Neural progenitor cell (in vitro differentiated cells): Measurements from ENCODE around the gene GLB1L2. TPM values are rescaled to one million over a fixed set of nuclear protein-coding genes. Genes with fewer than 3 reads are reported as not detected.

Experiments
- DNase-seq: peaks from one replicate; pipeline ENCODE4 v3.0.0-alpha.2; 2016; ENCODE audit warnings: low spot score
- H2AFZ ChIP-seq: fragments of 200-600 bp; sonication (generic); replicated peaks from 2 replicates; pipeline ENCODE4 v1.6.1; 2016; ENCODE audit warnings: antibody characterized with exemption
- H3F3A ChIP-seq: fragments of 200-600 bp; sonication (generic); 2 replicates; pipeline ENCODE4 v1.6.1; 2016; ENCODE audit warnings: antibody characterized with exemption, low read depth
- H3K27ac ChIP-seq: fragments of 200-600 bp; sonication (generic); 2 replicates; pipeline ENCODE4 v1.5.1; 2016; ENCODE audit warnings: mild to moderate bottlenecking
- H3K27me3 ChIP-seq: fragments of 200-600 bp; sonication (generic); 2 replicates; pipeline ENCODE4 v1.6.1; 2016; ENCODE audit warnings: mild to moderate bottlenecking, moderate library complexity
- H3K36me3 ChIP-seq: fragments of 200-600 bp; sonication (generic); 2 replicates; pipeline ENCODE4 v1.5.1; 2016
- H3K4me1 ChIP-seq: fragments of 200-600 bp; sonication (generic); 2 replicates; pipeline ENCODE4 v1.6.1; 2016; ENCODE audit warnings: mixed run types
- H3K4me2 ChIP-seq: fragments of 200-600 bp; sonication (generic); 2 replicates; pipeline ENCODE4 v1.6.1; 2016
- H3K4me3 ChIP-seq: fragments of 200-600 bp; sonication (generic); 2 replicates; pipeline ENCODE4 v1.5.1; 2016
- H3K79me2 ChIP-seq: fragments of 200-600 bp; sonication (generic); 2 replicates; pipeline ENCODE4 v1.6.1; 2016; ENCODE audit warnings: low read depth
- H3K9ac ChIP-seq: fragments of 200-600 bp; sonication (generic); 2 replicates; pipeline ENCODE4 v1.6.1; 2016
- H3K9me3 ChIP-seq: fragments of 200-600 bp; sonication (generic); 2 replicates; pipeline ENCODE4 v1.5.1; 2016; ENCODE audit warnings: low read depth
- H4K20me1 ChIP-seq: fragments of 200-600 bp; sonication (generic); 2 replicates; pipeline ENCODE4 v1.6.1; 2016; ENCODE audit warnings: low read depth
- H3K27ac Mint-ChIP-seq: 3 replicates; pipeline ENCODE4 v1.8.0; 2021; ENCODE audit warnings: mixed read lengths
- H3K27me3 Mint-ChIP-seq: 2 replicates; pipeline ENCODE4 v1.8.0; 2022; ENCODE audit warnings: low read depth, mild to moderate bottlenecking, inconsistent platforms, moderate library complexity, mixed read lengths; ENCODE audit not compliant: insufficient read depth
- H3K36me3 Mint-ChIP-seq: 3 replicates; pipeline ENCODE4 v1.8.0; 2021; ENCODE audit warnings: mixed read lengths
- H3K4me1 Mint-ChIP-seq: 3 replicates; pipeline ENCODE4 v1.8.0; 2021; ENCODE audit warnings: mixed read lengths
- H3K4me3 Mint-ChIP-seq: 3 replicates; pipeline ENCODE4 v1.8.0; 2021; ENCODE audit warnings: mild to moderate bottlenecking, moderate library complexity, mixed read lengths
- H3K9me3 Mint-ChIP-seq: 3 replicates; pipeline ENCODE4 v1.8.0; 2020; ENCODE audit warnings: mixed read lengths
- CTCF ChIP-seq: fragments of 200-600 bp; sonication (generic); IDR thresholded peaks from 2 replicates; pipeline ENCODE4 v1.5.1; 2017; ENCODE audit warnings: antibody characterized with exemption, mild to moderate bottlenecking
- EZH2 ChIP-seq: fragments of 200-600 bp; sonication (generic); IDR thresholded peaks from 2 replicates; pipeline ENCODE4 v1.6.1; 2017; ENCODE audit warnings: antibody characterized with exemption, mild to moderate bottlenecking, moderate library complexity
- EZH2phosphoT487 ChIP-seq: fragments of 200-600 bp; sonication (generic); IDR thresholded peaks from 2 replicates; pipeline ENCODE4 v1.6.1; 2017; ENCODE audit warnings: antibody characterized with exemption
- total RNA-seq: library from RNA; depleted of rRNA; stranded (reverse); fragments of >200 nt; gene quantifications from 2 replicates; pipeline ENCODE4 v1.2.3, GENCODE V29; 2015; ENCODE audit warnings: low replicate concordance

The GLB1L2 gene
- total RNA-seq, 1 donor from 2014 or later, result 2.0 TPM

- H3K27me3 ChIP-seq, result no peaks in the 10 kb centered on the region
- no peak overlapping the region for H3K27ac ChIP-seq
- TF ChIP-seq CTCF, result no peak
- no peak for TF ChIP-seq EZH2phosphoT487
- TF ChIP-seq EZH2, result no peak
- H3F3A ChIP-seq, result no peaks in the 10 kb centered on the region
- H3K4me3 ChIP-seq, result no peak overlapping the region
- H3K9me3 Mint-ChIP-seq, result no peaks in the 10 kb centered on the region
- no peaks in the 10 kb centered on the region for H3K4me1 Mint-ChIP-seq
- H4K20me1 ChIP-seq, result no peaks in the 10 kb centered on the region
- H3K4me1 ChIP-seq, result no peaks in the 10 kb centered on the region
- no peak for DNase-seq
- no peak overlapping the region for H3K27ac Mint-ChIP-seq
- no peaks in the 10 kb centered on the region for H3K9me3 ChIP-seq
- H3K4me3 Mint-ChIP-seq, result no peak overlapping the region
- H3K4me2 ChIP-seq, result no peak overlapping the region
- H3K27me3 Mint-ChIP-seq, result peaks cover 10% of the 10 kb centered on the region
- H2AFZ ChIP-seq, result no peak overlapping the region
- no peaks in the 10 kb centered on the region for H3K79me2 ChIP-seq
- H3K36me3 ChIP-seq, result no peaks in the 10 kb centered on the region
- H3K9ac ChIP-seq, result no peak overlapping the region
- peaks cover 7% of the 10 kb centered on the region for H3K36me3 Mint-ChIP-seq
Measured at GRCh38 chr11:134345237-134345550, 13.4 kb downstream of the GLB1L2 start.

- H3K27ac Mint-ChIP-seq, result no peak overlapping the region
- no peaks in the 10 kb centered on the region for H3K4me1 Mint-ChIP-seq
- TF ChIP-seq CTCF (no peak), EZH2phosphoT487 (no peak), EZH2 (no peak)
- H2AFZ ChIP-seq, result no peak overlapping the region
- H4K20me1 ChIP-seq, result no peaks in the 10 kb centered on the region
- no peak overlapping the region for H3K27ac ChIP-seq
- no peak overlapping the region for H3K4me3 ChIP-seq
- no peaks in the 10 kb centered on the region for H3K4me1 ChIP-seq
- no peak overlapping the region for H3K4me3 Mint-ChIP-seq
- H3K9me3 Mint-ChIP-seq, result no peaks in the 10 kb centered on the region
- no peaks in the 10 kb centered on the region for H3K79me2 ChIP-seq
- H3K27me3 ChIP-seq, result no peaks in the 10 kb centered on the region
- no peaks in the 10 kb centered on the region for H3K36me3 ChIP-seq
- peaks cover 6% of the 10 kb centered on the region for H3K27me3 Mint-ChIP-seq
- no peaks in the 10 kb centered on the region for H3K9me3 ChIP-seq
- no peaks in the 10 kb centered on the region for H3F3A ChIP-seq
- H3K36me3 Mint-ChIP-seq, result peaks cover 12% of the 10 kb centered on the region
- DNase-seq, result no peak
- H3K9ac ChIP-seq, result no peak overlapping the region
- H3K4me2 ChIP-seq, result no peak overlapping the region
Measured at GRCh38 chr11:134346101-134346975, 14.6 kb downstream of the GLB1L2 start.

- no peaks in the 10 kb centered on the region for H3K9me3 ChIP-seq
- H3K27ac Mint-ChIP-seq, result no peak overlapping the region
- no peaks in the 10 kb centered on the region for H4K20me1 ChIP-seq
- no peaks in the 10 kb centered on the region for H3K79me2 ChIP-seq
- H3K4me2 ChIP-seq, result no peak overlapping the region
- H3K4me3 Mint-ChIP-seq, result no peak overlapping the region
- H3K27me3 ChIP-seq, result no peaks in the 10 kb centered on the region
- TF ChIP-seq EZH2phosphoT487, result no peak
- TF ChIP-seq CTCF, result no peak
- no peak for TF ChIP-seq EZH2
- H3K4me3 ChIP-seq, result no peak overlapping the region
- H2AFZ ChIP-seq, result no peak overlapping the region
- no peaks in the 10 kb centered on the region for H3F3A ChIP-seq
- H3K4me1 Mint-ChIP-seq, result no peaks in the 10 kb centered on the region
- no peaks in the 10 kb centered on the region for H3K4me1 ChIP-seq
- no peaks in the 10 kb centered on the region for H3K9me3 Mint-ChIP-seq
- no peak overlapping the region for H3K9ac ChIP-seq
- peaks cover 12% of the 10 kb centered on the region for H3K36me3 Mint-ChIP-seq
- no peak for DNase-seq
- H3K36me3 ChIP-seq, result no peaks in the 10 kb centered on the region
- no peak overlapping the region for H3K27ac ChIP-seq
- H3K27me3 Mint-ChIP-seq, result peaks cover 4% of the 10 kb centered on the region
Measured at GRCh38 chr11:134346976-134347350, 15.2 kb downstream of the GLB1L2 start.
